GM19467 (cell line): ENCODE results near the gene DIRAS3.
"Not testable (repeated sequence)": the region's sequence is repeated elsewhere in the genome, so short reads cannot be mapped to it uniquely, and the experiment has no call there.

ENCODE experiments used
- ATAC-seq: cut with Tn5 transposase; IDR thresholded peaks from one replicate; pipeline ENCODE4 v1.9.1; 2021; ENCODE audit warnings: mild to moderate bottlenecking, moderate library complexity; ENCODE audit not compliant: unreplicated experiment

The DIRAS3 gene

DNA sequence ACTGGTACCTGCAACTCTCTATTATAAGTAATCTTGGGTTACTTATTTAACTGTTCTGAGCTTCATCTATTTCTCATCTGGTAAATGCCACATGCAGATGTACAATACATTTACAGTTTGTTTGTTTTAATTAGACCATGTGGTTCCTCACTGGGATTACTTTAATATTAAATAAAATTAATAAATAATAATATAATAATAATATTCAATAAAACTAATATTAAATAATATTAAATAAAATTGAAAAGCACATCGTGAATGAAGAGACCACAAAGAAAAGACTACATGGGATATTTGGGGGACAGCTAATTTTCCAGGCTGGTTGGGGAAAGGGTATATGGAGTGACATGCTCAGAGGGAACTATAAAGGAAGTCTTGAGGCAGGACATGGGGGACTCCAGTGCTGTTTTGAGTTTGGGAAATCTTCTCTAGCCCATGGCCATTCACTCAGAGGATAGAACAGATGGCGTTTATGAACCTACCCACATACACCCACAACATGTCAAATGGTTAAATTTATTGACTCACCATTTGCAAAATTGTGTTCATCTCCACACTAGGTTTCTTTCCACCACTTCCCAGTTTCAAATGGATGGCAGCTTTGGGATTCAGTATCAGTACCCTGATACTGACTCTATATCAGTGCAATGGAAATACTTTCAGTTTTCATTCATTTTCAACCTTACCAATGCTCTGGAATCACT, 25.6 kb downstream of the DIRAS3 start:
- ATAC-seq: no peak

DNA sequence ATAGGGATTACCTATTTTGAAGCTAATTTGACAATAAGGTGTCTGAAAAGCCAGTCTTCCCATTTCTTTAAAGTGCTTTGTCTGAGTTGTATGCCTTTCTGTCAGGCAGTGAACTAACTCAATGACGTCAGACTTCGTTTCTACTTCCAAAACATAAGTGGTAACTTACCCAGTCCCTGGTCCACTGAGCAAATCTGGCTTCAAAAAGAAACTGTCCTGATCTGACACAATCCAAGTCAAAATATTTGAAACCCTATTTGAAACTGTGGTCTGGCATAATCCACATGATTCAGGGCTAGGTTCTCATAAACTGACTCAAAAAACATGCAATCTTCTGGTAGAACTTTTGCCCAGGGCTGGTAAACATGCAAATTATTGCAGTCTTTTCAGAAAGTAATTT, 34.0 kb downstream of the DIRAS3 start:
- no peak for ATAC-seq

- ATAC-seq: no peak
Measured at GRCh38 chr1:68015971-68016370, 34.5 kb downstream of the DIRAS3 start.

DNA sequence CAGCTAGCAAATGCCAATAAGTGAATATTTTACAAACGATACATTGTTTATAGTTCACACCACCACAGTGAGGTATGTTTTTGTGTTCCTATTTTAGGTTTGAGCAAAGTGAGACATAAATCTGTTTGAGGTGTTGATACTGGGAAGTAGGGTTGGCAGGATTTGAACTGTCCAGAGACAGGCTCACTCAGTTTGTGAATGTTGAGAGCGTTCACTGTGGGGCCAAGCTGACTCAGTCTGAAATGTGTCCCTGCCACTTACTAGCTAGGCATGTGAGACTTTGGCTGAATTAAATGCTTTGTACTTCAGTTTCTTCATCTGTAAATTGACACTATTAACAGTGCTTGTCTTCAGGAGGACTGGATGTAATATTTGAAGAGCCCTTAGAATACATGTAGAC, 35.1 kb downstream of the DIRAS3 start:
- no peak for ATAC-seq

- no peak for ATAC-seq
Measured at GRCh38 chr1:68013351-68013750, 37.1 kb downstream of the DIRAS3 start.

DNA sequence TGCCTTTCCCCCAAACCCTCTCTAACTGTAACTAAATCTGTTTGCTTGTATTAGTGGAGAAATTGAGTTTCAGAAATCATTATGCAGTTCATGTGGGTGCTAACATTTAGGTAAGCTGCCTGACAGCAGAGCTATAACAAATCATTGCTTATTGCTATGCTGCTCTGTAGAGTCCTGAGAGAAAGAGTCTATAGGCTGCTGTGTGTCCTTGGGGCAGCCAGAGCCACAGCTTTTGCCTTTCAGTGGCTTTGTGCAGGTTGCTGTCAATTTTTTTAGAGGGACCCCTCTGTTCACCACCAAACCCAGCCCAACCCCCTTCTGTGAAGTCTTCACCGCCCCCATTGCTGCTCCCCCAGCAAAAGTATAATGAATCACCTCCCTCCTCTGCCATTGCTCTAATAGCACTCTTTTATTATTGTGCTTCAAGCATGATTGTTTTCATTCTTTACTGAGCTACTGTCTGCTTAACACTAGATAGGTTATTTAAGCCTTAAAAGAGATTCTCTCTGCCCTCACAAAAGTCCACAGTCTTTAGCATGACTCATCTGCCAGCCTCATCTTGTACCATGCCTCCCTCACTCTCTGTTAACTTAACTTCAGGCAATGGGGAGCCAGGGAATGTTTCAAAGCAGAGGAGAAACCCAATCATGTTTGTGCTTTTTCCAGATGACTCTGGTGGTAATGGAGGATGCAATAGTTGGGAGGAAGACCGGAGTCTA, 38.6 kb downstream of the DIRAS3 start:
- ATAC-seq: no peak

DNA sequence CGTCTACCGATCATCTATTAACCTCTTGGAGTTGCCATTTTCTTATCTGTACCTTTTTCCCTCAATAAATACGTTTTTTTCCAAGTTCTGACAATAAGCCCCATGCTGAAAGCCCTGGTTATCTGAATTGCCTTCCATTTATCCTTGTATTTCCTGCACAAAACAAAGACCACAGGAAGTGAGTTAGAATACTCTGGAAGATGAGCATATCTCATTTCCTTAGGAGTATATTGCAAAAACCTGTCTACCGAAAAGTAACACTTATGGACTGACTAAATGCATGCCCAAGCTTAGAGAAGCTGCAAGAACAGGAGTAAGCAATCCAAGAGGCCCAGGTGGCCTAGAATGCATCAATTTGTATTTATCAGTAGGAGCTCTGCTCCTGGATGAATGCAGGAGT, 39.9 kb downstream of the DIRAS3 start:
- ATAC-seq: no peak

- ATAC-seq: no peak
Measured at GRCh38 chr1:68010090-68010489, 40.3 kb downstream of the DIRAS3 start.

GRCh38 chr1:68003626-68004025, 46.8 kb downstream of the DIRAS3 start:
- ATAC-seq: not testable (repeated sequence)

- no peak for ATAC-seq
Measured at GRCh38 chr1:68000191-68000590, 50.2 kb downstream of the DIRAS3 start.

DNA sequence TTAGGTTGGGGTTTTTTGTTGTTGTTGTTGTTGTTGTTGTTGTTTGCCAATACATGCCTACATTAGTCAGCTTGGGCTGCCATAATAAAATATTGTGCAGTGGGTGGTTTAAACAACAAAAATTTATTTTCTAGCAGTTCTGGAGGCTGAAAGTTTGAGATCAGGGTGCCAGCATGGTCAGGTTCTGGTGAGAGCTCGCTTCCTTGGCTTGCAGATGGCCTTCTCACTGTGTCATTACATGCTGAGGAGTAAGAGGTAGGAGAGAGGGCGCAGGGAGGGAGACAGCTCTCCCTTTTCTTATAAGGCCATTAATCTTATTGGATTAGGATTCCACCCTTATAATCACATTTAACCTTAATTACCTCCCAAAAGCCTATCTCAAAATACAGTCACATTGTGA, 52.7 kb downstream of the DIRAS3 start:
- ATAC-seq: no peak
